Keratinocyte (primary cell): ENCODE measurements around the gene KRT77. TPM values are rescaled to one million over a fixed set of nuclear protein-coding genes. Genes with fewer than 3 reads are reported as not detected.
A peak's percentile ranks its signal among the peaks of the same experiment; 100 is the strongest.

ENCODE experiments used
- DNase-seq: peaks from one replicate; pipeline ENCODE4 v3.0.0-alpha.2; 2011; ENCODE audit warnings: low read depth, missing footprints, low spot score
- FAIRE-seq: peaks from 2 replicates; lab custom pipeline; 2011; peaks lifted over from hg19 to GRCh38; lab: Jason Lieb, UNC
- H2AFZ ChIP-seq: 2 replicates; pipeline ENCODE4 v1.6.0; 2012; ENCODE audit warnings: low read length, control low read depth, inconsistent platforms; ENCODE audit not compliant: control insufficient read depth
- H3K27ac ChIP-seq: 2 replicates; pipeline ENCODE4 v1.5.1; 2011; ENCODE audit warnings: low read length; ENCODE audit not compliant: control insufficient read depth, insufficient read depth
- H3K27me3 ChIP-seq: 3 replicates; pipeline ENCODE4 v1.6.0; 2011; ENCODE audit warnings: low read length; ENCODE audit not compliant: control insufficient read depth, insufficient read depth; ENCODE audit errors: extremely low read depth
- H3K36me3 ChIP-seq, 2 experiments: 2 replicates in 1 of 2; 3 replicates in 1 of 2; pipeline ENCODE4 v1.5.1; 2011; ENCODE audit warnings: low read length in 2 of 2, mild to moderate bottlenecking in 1 of 2; ENCODE audit not compliant: control insufficient read depth in 2 of 2, insufficient read depth in 2 of 2; ENCODE audit errors: extremely low read depth in 1 of 2
- H3K4me1 ChIP-seq: 3 replicates; pipeline ENCODE4 v1.5.1; 2011; ENCODE audit warnings: low read length; ENCODE audit not compliant: control insufficient read depth, insufficient read depth; ENCODE audit errors: extremely low read depth
- H3K4me2 ChIP-seq: 3 replicates; pipeline ENCODE4 v1.6.0; 2011; ENCODE audit warnings: low read depth, low read length; ENCODE audit not compliant: control insufficient read depth, insufficient read depth; ENCODE audit errors: extremely low read depth
- H3K4me3 ChIP-seq, 3 experiments: fragments of 200-600 bp in 1 of 3; sonication (generic) in 1 of 3; 2 replicates in 2 of 3; 3 replicates in 1 of 3; pipeline ENCODE4 v1.5.1; 2011 to 2016; ENCODE audit warnings: low read length in 3 of 3, mild to moderate bottlenecking in 3 of 3, control low read depth in 2 of 3, inconsistent platforms in 1 of 3, low read depth in 1 of 3, mixed read lengths in 1 of 3, mixed run types in 1 of 3, moderate library complexity in 1 of 3; ENCODE audit not compliant: control insufficient read depth in 2 of 3, insufficient read depth in 2 of 3; ENCODE audit errors: extremely low read depth in 1 of 3
- H3K79me2 ChIP-seq: 2 replicates; pipeline ENCODE4 v1.6.0; 2012; ENCODE audit warnings: low read length; ENCODE audit not compliant: control insufficient read depth, insufficient read depth
- H3K9ac ChIP-seq: 3 replicates; pipeline ENCODE4 v1.6.0; 2011; ENCODE audit warnings: low read length; ENCODE audit not compliant: control insufficient read depth, insufficient read depth; ENCODE audit errors: extremely low read depth
- H3K9me1 ChIP-seq: 3 replicates; pipeline ENCODE4 v1.6.0; 2011; ENCODE audit warnings: low read length; ENCODE audit not compliant: control insufficient read depth, insufficient read depth; ENCODE audit errors: extremely low read depth
- H3K9me3 ChIP-seq: 2 replicates; pipeline ENCODE4 v1.5.1; 2012; ENCODE audit warnings: low read depth, low read length; ENCODE audit not compliant: control insufficient read depth
- H4K20me1 ChIP-seq: 3 replicates; pipeline ENCODE4 v1.6.0; 2011; ENCODE audit warnings: low read length; ENCODE audit not compliant: control insufficient read depth, insufficient read depth; ENCODE audit errors: extremely low read depth
- EZH2 ChIP-seq: IDR thresholded peaks from one replicate; pipeline ENCODE4 v1.6.1; 2012; ENCODE audit warnings: inconsistent platforms, mild to moderate bottlenecking, low read length, moderate library complexity
- dilution Hi-C: fragments of 300-500 bp; cut with MboI; formaldehyde crosslinking; loops from one replicate; pipeline ENCODE4 v1.7.0; 2020; ENCODE audit warnings: low sequenced_read_pairs; ENCODE audit not compliant: extremely low pct_ligation_motif_present
- polyA plus RNA-seq, 5 experiments: library from polyadenylated mRNA; depleted of rRNA in 3 of 5; stranded (reverse) in 3 of 5; stranded (forward) in 1 of 5; unstranded in 1 of 5; fragments of >200 nt; gene quantifications; 1 replicate in 1 of 5; 2 replicates in 3 of 5; 3 replicates in 1 of 5; pipeline versions ENCODE4 v1.2.1 to v1.2.3, GENCODE V29; 2011 to 2012; ENCODE audit warnings: missing spikeins in 2 of 5, low read depth in 1 of 5, low replicate concordance in 1 of 5
- TF ChIP-seq, protein P1 (sequence below), 3 experiments: IDR thresholded peaks in 1 of 3; conservative IDR thresholded peaks in 1 of 3; optimal IDR thresholded peaks in 1 of 3; 2 replicates in 2 of 3; 3 replicates in 1 of 3; pipeline versions ENCODE3 to v1.5.1; 2011; ENCODE audit warnings: low read length in 3 of 3, mild to moderate bottlenecking in 3 of 3, moderate library complexity in 2 of 3, control low read depth in 1 of 3, inconsistent platforms in 1 of 3; ENCODE audit not compliant: insufficient read depth in 2 of 3; ENCODE audit errors: extremely low read depth in 1 of 3

KRT77 gene
- polyA plus RNA-seq, 1 donor (not counting 4 experiments of a cell fraction or from before 2014, with no cell fraction given), result 1.3 TPM

DNA sequence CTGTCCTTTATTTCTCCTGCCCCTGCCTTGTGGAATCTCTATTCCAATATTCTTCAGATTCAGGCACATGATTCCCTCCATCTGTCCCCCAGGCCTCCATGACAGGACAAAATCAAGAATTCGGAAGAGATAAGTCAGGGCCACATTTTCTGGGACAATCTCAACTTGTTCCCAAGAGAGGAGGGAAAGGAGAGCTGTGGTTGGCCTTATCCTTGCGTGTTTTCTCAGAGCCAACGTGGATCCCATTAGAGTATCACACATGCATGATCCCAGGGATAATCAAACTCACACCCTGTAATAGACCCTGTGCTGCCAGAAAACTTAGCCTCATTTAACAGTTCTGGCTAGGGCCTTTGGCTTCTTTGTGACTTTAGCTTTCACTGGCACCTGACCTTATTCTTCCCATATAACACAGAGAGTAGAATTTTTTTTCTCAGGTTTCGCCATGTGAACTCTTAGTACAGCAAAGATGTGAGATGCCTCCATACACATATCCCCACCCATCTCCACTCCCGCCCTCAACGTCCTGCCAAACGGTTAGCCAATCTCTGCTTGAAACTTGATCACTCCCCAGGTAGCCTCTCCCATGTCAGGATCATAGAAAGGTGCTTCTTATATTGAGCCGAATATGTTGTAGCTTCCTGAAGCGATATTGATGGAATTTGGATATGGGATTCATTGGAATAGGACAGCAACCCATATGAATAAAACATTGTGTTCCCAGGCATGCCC lies 16.4 kb downstream of the KRT77 start:
- FAIRE-seq, result peak; percentile 17
- Histone ChIP-seq H3K4me3 (no peak overlapping the region), H3K36me3 (no peaks in the 10 kb centered on the region), H3K4me2 (peak overlapping the region; percentile 71), H3K27me3 (peaks cover 33% of the 10 kb centered on the region), H3K9me3 (no peaks in the 10 kb centered on the region), H3K27ac (no peak overlapping the region), H2AFZ (no peak overlapping the region), H3K79me2 (no peaks in the 10 kb centered on the region), H3K9ac (no peak overlapping the region), H4K20me1 (no peaks in the 10 kb centered on the region), H3K9me1 (no peaks in the 10 kb centered on the region), H3K4me1 (peaks cover 15% of the 10 kb centered on the region)
- no peak for DNase-seq
- no peak for TF ChIP-seq EZH2
- TF ChIP-seq, protein P1, sequence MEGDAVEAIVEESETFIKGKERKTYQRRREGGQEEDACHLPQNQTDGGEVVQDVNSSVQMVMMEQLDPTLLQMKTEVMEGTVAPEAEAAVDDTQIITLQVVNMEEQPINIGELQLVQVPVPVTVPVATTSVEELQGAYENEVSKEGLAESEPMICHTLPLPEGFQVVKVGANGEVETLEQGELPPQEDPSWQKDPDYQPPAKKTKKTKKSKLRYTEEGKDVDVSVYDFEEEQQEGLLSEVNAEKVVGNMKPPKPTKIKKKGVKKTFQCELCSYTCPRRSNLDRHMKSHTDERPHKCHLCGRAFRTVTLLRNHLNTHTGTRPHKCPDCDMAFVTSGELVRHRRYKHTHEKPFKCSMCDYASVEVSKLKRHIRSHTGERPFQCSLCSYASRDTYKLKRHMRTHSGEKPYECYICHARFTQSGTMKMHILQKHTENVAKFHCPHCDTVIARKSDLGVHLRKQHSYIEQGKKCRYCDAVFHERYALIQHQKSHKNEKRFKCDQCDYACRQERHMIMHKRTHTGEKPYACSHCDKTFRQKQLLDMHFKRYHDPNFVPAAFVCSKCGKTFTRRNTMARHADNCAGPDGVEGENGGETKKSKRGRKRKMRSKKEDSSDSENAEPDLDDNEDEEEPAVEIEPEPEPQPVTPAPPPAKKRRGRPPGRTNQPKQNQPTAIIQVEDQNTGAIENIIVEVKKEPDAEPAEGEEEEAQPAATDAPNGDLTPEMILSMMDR (optimal IDR thresholded peaks at IDR 0.05 in 1 of 3, IDR thresholded peaks at IDR 0.05 in 1 of 3, conservative IDR thresholded peaks at IDR 0.05 in 1 of 3; ENCODE audit: extremely low read depth in 1 of 3, insufficient read depth in 2 of 3, low read length in 3 of 3), result no peak
- dilution Hi-C loops, result no loop called here

DNA sequence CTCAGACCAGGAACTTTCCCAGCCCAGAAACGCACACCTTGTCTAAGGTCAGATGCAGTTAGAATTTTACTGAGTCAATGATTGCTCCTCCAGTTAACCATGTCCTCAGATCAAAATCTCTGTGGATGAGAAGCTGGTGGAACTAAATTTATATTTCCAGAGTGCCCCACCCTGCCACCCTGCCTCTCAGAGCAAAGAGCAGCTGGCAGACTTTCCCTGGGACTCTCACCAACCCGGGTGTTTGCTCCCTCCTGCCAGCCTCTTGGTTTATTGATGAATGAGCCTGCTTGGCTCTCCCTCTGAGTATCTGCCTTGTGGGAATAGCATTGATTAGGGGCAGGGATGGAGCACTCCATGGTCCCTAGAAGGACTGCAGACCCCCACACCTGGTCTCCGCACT lies 17.3 kb downstream of the KRT77 start:
- dilution Hi-C loops, result no loop called here
- Histone ChIP-seq H3K9me1 (no peaks in the 10 kb centered on the region), H2AFZ (no peak overlapping the region), H3K79me2 (no peaks in the 10 kb centered on the region), H3K36me3 (no peaks in the 10 kb centered on the region), H3K4me2 (no peak overlapping the region), H3K27ac (no peak overlapping the region), H3K9ac (no peak overlapping the region), H3K4me3 (no peak overlapping the region), H3K9me3 (no peaks in the 10 kb centered on the region), H4K20me1 (no peaks in the 10 kb centered on the region), H3K4me1 (peaks cover 13% of the 10 kb centered on the region), H3K27me3 (peaks cover 27% of the 10 kb centered on the region)
- no peak for DNase-seq
- no peak for FAIRE-seq
- TF ChIP-seq EZH2, result no peak
- TF ChIP-seq, protein P1 (optimal IDR thresholded peaks at IDR 0.05 in 1 of 3, IDR thresholded peaks at IDR 0.05 in 1 of 3, conservative IDR thresholded peaks at IDR 0.05 in 1 of 3; ENCODE audit: extremely low read depth in 1 of 3, insufficient read depth in 2 of 3, low read length in 3 of 3), result no peak
